SIG-M5 treated with dmso at 0.1 percent for 504 hours (cell line): ENCODE measurements around the gene PRLR.
"Not testable (repeated sequence)": the region's sequence is repeated elsewhere in the genome, so short reads cannot be mapped to it uniquely, and the experiment has no call there.

Experiments
- DNase-seq: peaks from one replicate; lab custom pipeline; 2025; ENCODE audit not compliant: unreplicated experiment; lab: John Stamatoyannopoulos, UW

The PRLR gene

GRCh38 chr5:35230038-35230611, at the start of gene PRLR:
PRLR (minus strand) TSS chr5:35230487; CDS start chr5:35089620, 140,867 bp downstream.
- DNase-seq, result peak; percentile 68

- no peak for DNase-seq
Observed at GRCh38 chr5:35274839-35275509, 44.7 kb upstream of the PRLR start.

- DNase-seq, result no peak
Observed at GRCh38 chr5:35269006-35269405, 38.7 kb upstream of the PRLR start.

- DNase-seq, result no peak
Observed at GRCh38 chr5:35266276-35266675, 36.0 kb upstream of the PRLR start.

GRCh38 chr5:35264509-35264908, 34.2 kb upstream of the PRLR start:
- DNase-seq, result no peak

GRCh38 chr5:35263266-35263877, 33.1 kb upstream of the PRLR start:
- DNase-seq, result no peak

- no peak for DNase-seq
Observed at GRCh38 chr5:35253582-35253981, 23.3 kb upstream of the PRLR start.

- no peak for DNase-seq
Observed at GRCh38 chr5:35252963-35253362, 22.7 kb upstream of the PRLR start.

GRCh38 chr5:35248843-35249780, 18.8 kb upstream of the PRLR start:
- DNase-seq, result no peak

- DNase-seq, result no peak
Observed at GRCh38 chr5:35247648-35248034, 17.4 kb upstream of the PRLR start.

- no peak for DNase-seq
Observed at GRCh38 chr5:35246900-35247647, 16.8 kb upstream of the PRLR start.

GRCh38 chr5:35246411-35246810, 16.1 kb upstream of the PRLR start:
- DNase-seq, result peak; percentile 44

- not testable (repeated sequence) for DNase-seq
Observed at GRCh38 chr5:35245371-35245770, 15.1 kb upstream of the PRLR start.

GRCh38 chr5:35244171-35244570, 13.9 kb upstream of the PRLR start:
- DNase-seq, result no peak

GRCh38 chr5:35242702-35243258, 12.5 kb upstream of the PRLR start:
- no peak for DNase-seq

- DNase-seq, result no peak
Observed at GRCh38 chr5:35240892-35241291, 10.6 kb upstream of the PRLR start.

- DNase-seq, result no peak
Observed at GRCh38 chr5:35239911-35240610, 9.8 kb upstream of the PRLR start.

GRCh38 chr5:35239476-35239875, 9.2 kb upstream of the PRLR start:
- no peak for DNase-seq

- DNase-seq, result no peak
Observed at GRCh38 chr5:35237580-35238376, 7.5 kb upstream of the PRLR start.
